ENCODE data around the gene KCNT1. TPM values are rescaled to one million over a fixed set of nuclear protein-coding genes. Genes with fewer than 3 reads are reported as not detected.

The KCNT1 gene
- total RNA-seq: not detected in 2 replicates

DNA sequence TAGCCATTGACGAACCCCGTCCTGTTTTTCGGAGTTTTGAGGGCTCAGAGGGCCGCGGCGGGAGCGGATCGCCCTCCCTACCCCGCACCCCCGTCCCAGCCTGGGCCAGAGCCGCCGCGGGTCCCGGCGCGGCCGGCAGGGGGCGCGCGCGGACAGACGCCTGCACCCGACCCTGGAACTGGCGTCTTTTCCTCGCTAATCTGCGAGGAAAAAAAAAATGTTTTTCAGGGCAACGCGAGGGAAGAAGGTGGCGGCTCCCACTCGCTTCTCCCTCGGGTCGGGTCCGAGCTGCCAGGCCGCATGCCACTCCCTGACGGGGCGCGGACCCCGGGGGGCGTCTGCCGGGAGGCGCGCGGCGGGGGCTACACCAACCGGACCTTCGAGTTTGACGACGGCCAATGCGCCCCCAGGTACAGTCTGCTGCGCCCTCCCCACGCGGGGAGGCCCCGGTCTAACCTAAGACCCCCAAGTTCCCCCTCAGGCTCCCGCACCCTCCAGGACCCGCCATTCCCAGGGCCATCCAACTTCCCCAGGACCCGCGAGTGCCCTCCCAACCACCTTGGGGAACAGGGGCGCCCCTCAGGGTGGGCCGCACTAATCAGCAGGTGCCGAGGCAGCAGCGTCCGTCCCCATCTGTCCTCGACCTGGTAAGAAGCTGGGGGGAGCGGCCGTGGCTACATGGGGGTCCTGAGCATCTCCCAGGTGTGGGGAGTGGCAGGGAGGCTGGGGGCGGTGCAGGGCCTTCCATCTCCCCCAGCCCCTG is at the start of gene KCNT1:
Gene KCNT1 (plus strand): TSS at position 227 of the 763 bp plus-strand sequence. CDS start 74 bp downstream, at position 301.

DNA sequence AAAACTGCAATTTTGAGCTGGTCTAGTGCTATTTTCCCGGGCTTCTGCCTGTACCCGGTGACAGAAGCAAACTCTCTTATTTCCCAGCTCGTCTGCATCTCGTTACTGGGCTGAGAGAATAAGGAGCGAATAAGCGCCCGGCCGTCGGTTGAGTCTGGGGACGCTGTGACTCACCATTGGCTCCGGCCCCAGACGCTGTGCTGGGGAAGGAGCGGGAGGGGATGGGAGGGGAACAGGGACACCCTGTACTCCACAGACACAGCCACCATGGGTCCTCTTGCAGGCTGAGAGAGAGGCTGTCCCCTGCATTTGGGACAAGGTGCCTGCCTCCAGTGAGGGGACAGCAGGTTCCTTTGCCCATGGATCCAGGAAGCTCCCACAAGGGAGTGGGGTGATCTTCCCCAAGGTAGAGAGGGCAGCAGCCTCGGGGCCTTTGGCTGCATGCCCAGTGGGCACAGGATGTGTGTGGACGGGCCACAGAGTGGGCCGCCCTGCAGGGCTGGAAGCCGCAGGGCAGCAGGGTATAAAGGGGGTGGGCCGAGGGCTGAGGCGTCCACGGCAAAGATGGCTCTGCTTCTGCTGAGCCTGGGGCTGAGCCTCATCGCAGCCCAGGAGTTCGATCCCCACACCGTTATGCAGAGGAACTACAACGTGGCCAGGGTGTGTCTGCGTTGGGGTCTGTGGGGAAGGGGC is 39.1 kb upstream of the KCNT1 start, which contains the start of gene LCN9:
Gene LCN9 (plus strand): TSS at position 552 of the 693 bp plus-strand sequence. CDS start 13 bp downstream, at position 565.

DNA sequence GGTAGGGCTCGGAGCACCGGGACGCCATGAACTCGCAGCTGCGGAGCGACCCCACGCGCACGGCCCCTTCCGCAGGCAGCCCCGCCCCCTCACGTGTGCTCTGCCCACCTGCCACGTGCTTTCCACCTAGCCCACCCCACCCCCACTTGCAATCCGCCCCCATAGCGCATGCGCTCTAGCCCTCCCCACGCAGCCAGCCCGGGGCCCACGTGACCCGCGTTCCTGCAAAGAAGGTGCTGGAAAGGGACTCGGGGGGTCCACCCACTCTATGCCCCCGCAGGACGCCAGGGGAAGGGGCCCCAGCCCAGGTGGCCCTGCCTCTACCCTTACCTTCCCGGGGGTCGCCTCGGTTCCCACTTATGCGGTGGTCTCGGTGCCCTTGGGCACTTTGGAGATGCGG is 2.5 kb upstream of the KCNT1 start, which contains the start of gene SOHLH1:
Gene SOHLH1 (minus strand): TSS at position 42 of the 400 bp plus-strand sequence. CDS start 14 bp downstream, at position 28.

Other genes with a start within 250 kb of the KCNT1 start
- 7.6 and 10.6 TPM in 2 replicates for gene PPP1R26, start 222.4 kb upstream of the KCNT1 start, total RNA-seq
- 18.1 and 28.1 TPM in 2 replicates for gene MRPS2, start 201.5 kb upstream of the KCNT1 start, total RNA-seq
- not detected in 2 replicates for gene LCN1, start 180.7 kb upstream of the KCNT1 start, total RNA-seq
- gene OBP2A, start 156.1 kb upstream of the KCNT1 start, total RNA-seq: not detected in 2 replicates
- not detected in 2 replicates for gene PAEP, start 140.4 kb upstream of the KCNT1 start, total RNA-seq
- gene GLT6D1, start 62.6 kb upstream of the KCNT1 start, total RNA-seq: not detected in 2 replicates
- not detected in 2 replicates for gene LCN9, start 38.9 kb upstream of the KCNT1 start, total RNA-seq
- gene SOHLH1, start 2.7 kb upstream of the KCNT1 start, total RNA-seq: not detected in 2 replicates
- gene CAMSAP1, start 205.4 kb downstream of the KCNT1 start, total RNA-seq: 25.6 and 30.2 TPM in 2 replicates